ENCODE results near the gene ZNF205.

Gene ZNF205

GRCh38 chr16:3085868-3086595, 26.4 kb upstream of the ZNF205 start:
- DNase-seq, result no peak

DNA sequence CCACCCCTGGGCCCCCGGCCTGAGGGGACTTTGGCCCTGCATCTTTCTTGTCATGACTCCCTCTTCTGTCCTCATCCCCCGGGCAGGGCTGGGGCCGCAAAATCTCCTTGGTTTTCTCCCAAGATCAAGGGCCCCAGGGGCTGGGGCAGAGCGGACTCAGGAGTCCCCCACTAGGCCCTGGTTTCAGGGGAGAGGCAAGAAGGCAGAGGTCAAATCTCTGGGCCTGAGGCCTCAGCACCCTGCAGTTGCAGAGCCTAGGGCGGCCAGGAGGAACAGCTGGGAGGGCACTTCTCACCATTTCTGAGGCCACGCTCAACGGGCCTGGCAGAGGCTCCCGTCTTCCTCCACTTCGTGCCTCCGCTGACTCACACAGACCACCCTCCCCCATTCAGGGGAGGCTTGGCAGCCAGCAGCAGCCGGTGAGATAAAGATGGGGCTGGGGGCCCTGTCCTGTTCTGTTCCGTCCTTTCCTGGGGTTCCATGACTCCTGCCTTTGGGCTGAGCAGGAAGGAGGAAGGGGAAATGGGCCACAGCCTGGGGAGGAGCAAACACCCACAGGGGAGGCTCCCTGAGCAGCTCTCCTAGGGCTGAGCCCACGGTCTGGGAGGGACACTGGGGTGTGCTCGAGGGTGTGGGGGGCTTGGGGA, 25.7 kb upstream of the ZNF205 start:
- DNase-seq, result no peak

DNA sequence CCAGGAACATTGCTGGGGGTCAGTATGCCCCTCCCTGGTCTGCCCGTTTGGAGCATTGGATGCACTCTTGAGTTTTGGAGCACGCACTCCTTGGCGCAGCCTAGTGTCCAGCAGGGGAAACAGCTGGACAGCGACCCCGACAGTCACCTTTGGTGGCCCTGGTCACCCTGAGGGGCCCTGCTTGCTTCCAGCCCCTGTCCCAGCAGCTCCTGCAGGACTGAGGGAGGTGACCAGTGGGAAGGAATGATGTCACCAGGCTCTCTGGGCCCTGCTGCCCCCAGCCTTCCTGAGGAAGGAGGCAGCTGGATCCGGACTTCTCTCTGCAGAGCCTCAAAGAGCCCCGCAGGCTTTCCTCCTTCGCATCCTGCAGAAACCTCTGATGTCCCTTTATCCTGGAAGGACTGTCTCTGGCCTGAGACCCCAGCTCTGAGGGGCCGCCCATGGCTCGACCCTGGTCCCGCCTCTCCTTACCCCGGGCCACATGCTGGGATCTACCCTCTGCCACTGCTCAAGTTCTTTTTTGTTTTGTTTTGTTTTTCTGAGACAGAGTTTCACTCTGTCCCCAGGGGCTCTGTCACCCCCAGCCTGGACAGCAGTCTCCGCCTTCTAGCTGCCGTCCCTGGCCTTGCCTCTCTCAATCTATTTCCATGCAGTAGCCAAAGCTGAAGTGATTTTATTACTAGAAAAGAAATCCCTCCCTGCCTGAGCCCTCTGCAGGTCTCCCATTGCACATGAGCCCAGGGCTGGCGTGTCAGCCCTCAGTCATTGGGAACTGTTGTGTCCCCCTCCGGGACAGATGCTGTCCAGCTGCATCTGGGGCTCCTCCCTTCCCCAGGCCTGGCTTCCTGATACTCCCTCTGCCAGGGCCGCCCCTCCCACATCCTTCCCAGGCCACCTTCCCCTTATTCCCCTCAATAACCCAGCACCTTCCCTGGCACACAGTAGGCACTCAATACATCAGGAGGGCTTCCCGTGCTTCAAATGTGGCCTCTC, 24.8 kb upstream of the ZNF205 start:
- DNase-seq, result no peak

- DNase-seq, result no peak
Measured at GRCh38 chr16:3088450-3088849, 23.9 kb upstream of the ZNF205 start.

DNA sequence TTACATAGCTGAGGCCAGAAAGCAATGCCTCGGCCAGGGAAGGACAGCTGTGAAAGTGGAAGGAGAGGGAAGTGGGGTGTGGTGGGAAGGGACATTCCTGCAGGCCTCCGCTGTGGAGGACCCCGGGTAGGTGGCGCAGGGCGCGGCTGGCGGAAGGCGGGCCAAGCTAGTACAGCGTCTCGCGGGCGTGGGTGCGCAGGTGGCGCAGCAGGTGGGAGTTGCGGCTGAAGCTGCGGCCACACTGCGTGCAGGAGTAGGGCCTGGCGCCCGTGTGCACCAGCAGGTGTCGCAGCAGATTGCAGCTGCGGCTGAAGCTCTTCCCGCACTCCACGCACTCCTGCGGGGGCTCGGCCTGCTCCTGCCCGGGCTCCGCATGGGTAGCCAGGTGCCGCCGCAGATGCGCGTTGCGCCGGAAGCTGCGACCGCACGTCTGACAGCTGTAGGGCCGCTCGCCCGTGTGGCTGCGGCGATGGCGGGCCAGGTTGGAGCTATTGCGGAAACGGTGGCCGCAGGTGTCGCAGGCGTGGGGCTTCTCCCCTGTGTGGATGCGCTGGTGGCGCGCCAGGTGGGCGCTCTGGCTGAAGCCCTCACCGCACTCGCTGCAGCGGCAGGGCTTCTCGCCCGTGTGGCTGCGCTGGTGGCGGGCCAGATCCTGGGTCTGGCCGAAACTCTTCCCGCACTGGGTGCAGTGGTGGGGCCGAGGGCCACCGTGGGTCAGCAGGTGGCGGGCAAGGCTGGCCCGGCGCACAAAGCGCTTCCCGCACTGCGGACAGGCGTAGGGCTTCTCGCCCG, 23.3 kb upstream of the ZNF205 start:
- DNase-seq, result no peak

- DNase-seq, result no peak
Measured at GRCh38 chr16:3089717-3090592, 22.4 kb upstream of the ZNF205 start.

- no peak for DNase-seq
Measured at GRCh38 chr16:3091551-3091950, 20.8 kb upstream of the ZNF205 start.

- no peak for DNase-seq
Measured at GRCh38 chr16:3092501-3092941, 19.9 kb upstream of the ZNF205 start.

DNA sequence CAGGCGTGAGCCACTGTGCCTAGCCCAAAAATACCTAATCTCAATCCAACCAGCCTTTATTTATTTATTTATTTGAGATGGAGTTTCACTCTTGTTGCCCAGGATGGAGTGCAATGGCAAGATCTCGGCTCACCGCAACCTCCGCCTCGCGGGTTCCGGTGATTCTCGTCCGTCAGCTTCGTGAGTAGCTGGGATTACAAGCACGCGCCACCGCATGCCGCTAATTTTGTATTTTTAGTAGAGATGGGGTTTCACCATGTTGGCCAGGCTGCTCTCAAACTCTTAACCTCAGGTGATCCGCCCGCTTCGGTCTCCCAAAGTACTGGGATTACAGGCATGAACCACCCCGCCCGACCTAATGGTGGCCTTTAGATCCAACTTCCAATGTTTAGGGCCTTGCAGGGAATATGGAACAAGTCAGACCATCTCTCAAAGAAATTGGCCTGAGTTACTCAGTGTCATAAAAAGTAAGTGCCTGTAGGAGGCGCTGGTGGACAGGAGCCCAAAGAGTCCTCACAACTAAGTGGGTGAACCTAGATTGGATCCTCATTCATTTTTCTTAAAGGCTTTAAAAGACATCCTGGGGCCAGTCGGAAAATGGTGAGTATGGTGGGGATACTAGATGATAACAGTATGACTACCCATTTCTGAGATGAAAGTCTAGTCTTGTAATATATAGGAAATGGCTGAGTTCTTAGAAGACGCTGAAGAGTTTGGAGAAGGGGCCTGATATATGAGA, 17.9 kb upstream of the ZNF205 start:
- DNase-seq, result no peak

DNA sequence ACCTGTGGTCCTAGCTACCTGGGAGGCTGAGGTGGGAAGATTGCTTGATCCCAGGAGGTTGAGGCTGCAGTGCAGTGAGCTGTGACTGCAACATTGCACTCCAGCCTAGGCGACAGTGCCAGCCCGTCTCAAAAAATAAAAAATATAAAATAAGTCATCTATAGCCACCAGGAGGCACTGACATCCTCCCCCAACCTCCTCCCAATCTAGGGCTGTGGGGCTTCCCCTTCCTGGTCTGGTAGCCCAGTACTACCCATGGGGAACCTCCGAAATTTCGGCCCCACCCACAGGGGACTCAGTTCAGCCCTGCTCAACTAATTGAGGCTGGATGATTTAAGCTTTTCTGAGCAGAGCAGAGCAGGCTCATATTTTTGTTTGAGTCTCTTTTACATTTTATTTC, 16.5 kb upstream of the ZNF205 start:
- no peak for DNase-seq

- DNase-seq, result no peak
Measured at GRCh38 chr16:3096362-3096761, 16.0 kb upstream of the ZNF205 start.

GRCh38 chr16:3097266-3097665, 15.1 kb upstream of the ZNF205 start:
- DNase-seq, result no peak

- DNase-seq, result no peak
Measured at GRCh38 chr16:3098459-3099394, 13.7 kb upstream of the ZNF205 start, which contains the start of gene ZSCAN10. TSS of gene ZSCAN10 (minus strand) at chr16:3099294. CDS start at chr16:3092937, 6,357 bp downstream.

DNA sequence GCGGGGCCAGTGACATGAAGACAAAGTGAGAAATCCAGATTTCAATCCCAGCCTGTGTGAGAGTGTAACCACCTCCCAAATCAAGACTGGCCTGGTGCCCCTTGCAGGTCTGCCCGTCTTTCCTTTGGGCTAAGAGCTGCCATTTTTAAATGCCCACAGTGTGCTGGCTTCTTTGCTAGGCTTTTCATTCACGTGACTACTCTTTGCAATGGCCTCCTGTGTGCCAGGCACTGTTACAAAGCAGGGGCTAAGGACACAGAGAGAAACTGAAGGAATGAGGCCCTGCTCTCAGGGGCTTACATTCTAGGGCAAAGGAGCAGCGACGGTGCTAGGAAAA, 13.0 kb upstream of the ZNF205 start:
- DNase-seq, result no peak

DNA sequence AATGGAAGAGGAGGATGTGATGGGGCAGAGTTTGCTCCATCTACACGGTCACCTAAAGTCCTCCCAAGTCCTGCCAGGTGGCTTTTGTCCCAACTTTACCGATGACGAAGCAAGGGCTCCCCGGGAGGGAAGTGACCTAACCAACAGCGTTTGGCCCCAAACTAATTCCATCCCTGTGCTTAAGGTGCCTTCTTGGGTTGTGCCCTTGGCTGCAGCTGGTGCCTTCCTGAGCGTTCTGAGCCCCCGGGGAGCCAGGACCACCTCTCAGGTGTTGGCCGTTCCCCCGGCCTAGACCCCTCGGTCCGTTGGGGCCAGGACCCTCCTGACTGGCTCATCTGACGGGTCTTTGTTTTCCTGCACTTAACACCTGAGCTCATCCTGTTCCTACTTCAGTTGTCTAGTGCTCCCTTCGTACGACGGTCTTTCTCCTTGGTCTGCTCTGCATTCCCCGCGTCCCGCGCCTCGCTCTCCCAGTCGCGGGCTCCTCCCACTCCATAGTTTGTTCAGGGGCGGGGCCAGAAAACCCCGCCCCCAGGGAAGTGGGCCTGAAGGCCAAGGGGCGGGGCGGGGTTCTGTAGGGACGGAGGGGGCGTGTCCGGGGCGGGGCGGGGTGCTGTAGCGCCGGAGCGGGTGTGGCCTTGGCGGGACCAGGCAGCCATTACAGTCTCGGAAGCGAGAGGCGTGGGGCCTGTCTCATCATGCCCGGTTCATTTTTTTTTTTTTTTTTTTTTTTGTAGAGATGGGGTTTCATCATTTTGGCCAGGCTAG, 12.5 kb upstream of the ZNF205 start:
- DNase-seq, result peak; percentile 59

DNA sequence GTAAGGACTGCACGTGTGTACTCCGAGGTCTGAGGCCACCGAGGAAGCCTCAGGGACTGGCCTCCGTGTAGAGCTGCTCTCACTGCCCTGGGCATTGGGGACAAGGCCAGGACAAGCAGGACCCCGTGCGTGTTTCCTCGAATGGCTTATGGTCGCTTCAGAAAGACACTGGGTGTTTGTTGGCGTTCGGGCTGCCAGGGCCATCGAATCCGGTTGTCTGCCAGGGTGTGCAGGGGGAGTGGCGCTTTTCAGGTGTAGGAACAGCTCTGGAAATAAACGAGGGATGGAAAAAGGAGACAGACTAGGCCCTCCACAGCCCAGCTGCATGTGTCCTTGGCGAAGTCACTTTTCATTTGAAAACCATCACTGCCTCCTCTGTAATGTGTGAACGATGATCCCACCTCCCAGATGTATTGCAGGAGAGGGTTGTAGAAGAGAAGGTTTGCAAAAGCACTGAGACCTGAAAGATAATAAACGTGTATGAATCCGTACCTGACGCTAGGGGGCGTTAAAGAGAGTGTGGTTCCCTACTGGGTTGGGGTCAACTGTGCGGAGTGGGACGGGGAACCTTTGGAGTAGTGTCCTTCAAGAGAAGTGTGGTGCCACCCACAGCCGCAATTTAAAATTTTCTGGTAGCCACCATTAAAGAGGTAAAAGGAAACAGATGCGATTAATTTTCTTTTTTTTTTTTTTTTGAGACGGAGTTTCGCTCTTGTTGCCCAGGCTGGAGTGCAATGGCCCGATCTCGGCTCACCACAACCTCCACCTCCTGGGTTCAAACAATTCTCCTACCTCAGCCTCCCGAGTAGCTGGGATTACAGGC, 11.2 kb upstream of the ZNF205 start:
- no peak for DNase-seq

GRCh38 chr16:3101841-3102470, 10.4 kb upstream of the ZNF205 start:
- no peak for DNase-seq
